Measurements from ENCODE around the gene DLEC1. TPM values are rescaled to one million over a fixed set of nuclear protein-coding genes. Genes with fewer than 3 reads are reported as not detected.
A peak's percentile ranks its signal among the peaks of the same experiment; 100 is the strongest.

The DLEC1 gene
- 0.28 TPM for polyA plus RNA-seq

GRCh38 chr3:38039101-38039898 lies at the start of gene DLEC1:
DLEC1 (plus strand) TSS chr3:38039208; CDS start chr3:38039226, 18 bp downstream.
- no peaks in the 10 kb centered on the region for H3K9me3 Mint-ChIP-seq
- H3K27ac Mint-ChIP-seq: peak within 1 kb of the TSS; percentile 83 to 94 (median 93)
- no peaks in the 10 kb centered on the region for H3K36me3 Mint-ChIP-seq
- H3K4me1 Mint-ChIP-seq: peaks cover 16 to 21% (median 18%) of the 10 kb centered on the region in 3 donors
- peak within 1 kb of the TSS; percentile 87 to 94 (median 90) for H3K4me3 Mint-ChIP-seq
- peaks cover 3% of the 10 kb centered on the region for H3K27me3 Mint-ChIP-seq

GRCh38 chr3:37989821-37990480 lies 49.1 kb upstream of the DLEC1 start:
- Mint-ChIP-seq H3K27me3 (peaks cover 2% of the 10 kb centered on the region), H3K36me3 (no peaks in the 10 kb centered on the region), H3K9me3 (no peaks in the 10 kb centered on the region), H3K4me3 (peak overlapping the region in 2 of 4 donors; percentile 5 to 19), H3K27ac (peak overlapping the region in 1 of 3 donors; percentile 63), H3K4me1 (peaks cover 11 to 17% (median 14%) of the 10 kb centered on the region in 3 donors)

- H3K27me3 Mint-ChIP-seq: peaks cover 2% of the 10 kb centered on the region
- H3K4me3 Mint-ChIP-seq: peak within 1 kb of the TSS in 3 of 4 donors; percentile 5 to 55 (median 51)
- H3K4me1 Mint-ChIP-seq: peaks cover 16 to 23% (median 16%) of the 10 kb centered on the region in 3 donors
- H3K9me3 Mint-ChIP-seq: no peaks in the 10 kb centered on the region
- H3K36me3 Mint-ChIP-seq: no peaks in the 10 kb centered on the region
- peak within 1 kb of the TSS in 1 of 3 donors; percentile 63 for H3K27ac Mint-ChIP-seq
Measured at GRCh38 chr3:37990527-37990926, 48.5 kb upstream of the DLEC1 start, which contains the start of gene VILL. VILL (plus strand) TSS chr3:37990786; CDS start chr3:37993673, 2,887 bp downstream.

- H3K9me3 Mint-ChIP-seq: no peaks in the 10 kb centered on the region
- no peaks in the 10 kb centered on the region for H3K36me3 Mint-ChIP-seq
- H3K27ac Mint-ChIP-seq: no peak overlapping the region
- no peaks in the 10 kb centered on the region for H3K27me3 Mint-ChIP-seq
- H3K4me3 Mint-ChIP-seq: no peak overlapping the region
- peaks cover 16 to 24% (median 20%) of the 10 kb centered on the region in 3 donors for H3K4me1 Mint-ChIP-seq
Measured at GRCh38 chr3:37991109-37991508, 47.9 kb upstream of the DLEC1 start.

DNA sequence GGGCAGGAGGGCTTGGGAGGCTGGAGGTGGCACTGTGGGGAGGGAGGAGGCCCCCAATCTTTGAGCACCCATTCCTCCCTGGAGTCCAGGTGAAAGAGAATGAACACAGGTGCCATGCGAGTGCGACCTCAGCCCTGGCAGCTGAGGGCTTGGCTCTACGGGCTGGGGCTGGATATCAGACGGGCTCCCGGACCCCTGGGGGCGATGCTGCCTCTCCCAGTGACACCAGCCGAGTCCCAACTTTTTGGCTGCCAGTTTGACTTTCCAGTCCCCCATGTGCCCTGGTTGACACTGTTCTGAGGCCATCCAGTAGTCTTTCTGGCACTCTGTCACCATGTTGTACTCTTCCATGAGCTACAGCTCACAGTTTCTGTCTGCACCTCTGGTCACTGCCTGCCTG lies 47.2 kb upstream of the DLEC1 start:
- peak overlapping the region in 2 of 4 donors; percentile 21 to 39 for H3K4me3 Mint-ChIP-seq
- no peak overlapping the region for H3K27ac Mint-ChIP-seq
- no peaks in the 10 kb centered on the region for H3K27me3 Mint-ChIP-seq
- peaks cover 3% of the 10 kb centered on the region for H3K36me3 Mint-ChIP-seq
- peaks cover 21 to 27% (median 26%) of the 10 kb centered on the region in 3 donors for H3K4me1 Mint-ChIP-seq
- no peaks in the 10 kb centered on the region for H3K9me3 Mint-ChIP-seq

- peaks cover 24 to 29% (median 29%) of the 10 kb centered on the region in 3 donors for H3K4me1 Mint-ChIP-seq
- peak overlapping the region in 1 of 3 donors; percentile 98 for H3K27ac Mint-ChIP-seq
- H3K27me3 Mint-ChIP-seq: no peaks in the 10 kb centered on the region
- peak overlapping the region; percentile 52 to 99 (median 95) for H3K4me3 Mint-ChIP-seq
- no peaks in the 10 kb centered on the region for H3K9me3 Mint-ChIP-seq
- H3K36me3 Mint-ChIP-seq: peaks cover 5% of the 10 kb centered on the region
Measured at GRCh38 chr3:37992271-37993066, 46.5 kb upstream of the DLEC1 start.

GRCh38 chr3:37993067-37993455 lies 45.9 kb upstream of the DLEC1 start:
- Mint-ChIP-seq H3K4me1 (peaks cover 24 to 31% (median 29%) of the 10 kb centered on the region in 3 donors), H3K36me3 (peaks cover 5% of the 10 kb centered on the region), H3K27ac (peak overlapping the region in 2 of 3 donors; percentile 46 to 98), H3K4me3 (peak overlapping the region; percentile 95 to 99 (median 96)), H3K27me3 (no peaks in the 10 kb centered on the region), H3K9me3 (no peaks in the 10 kb centered on the region)

- Mint-ChIP-seq H3K27me3 (no peaks in the 10 kb centered on the region), H3K9me3 (no peaks in the 10 kb centered on the region), H3K4me1 (peaks cover 24 to 35% (median 30%) of the 10 kb centered on the region in 3 donors), H3K27ac (peak overlapping the region; percentile 46 to 98 (median 85)), H3K36me3 (peaks cover 5% of the 10 kb centered on the region), H3K4me3 (peak overlapping the region; percentile 95 to 99 (median 96))
Measured at GRCh38 chr3:37993460-37993819, 45.6 kb upstream of the DLEC1 start.

GRCh38 chr3:37993820-37994638 lies 45.0 kb upstream of the DLEC1 start:
- peaks cover 24 to 39% (median 31%) of the 10 kb centered on the region in 3 donors for H3K4me1 Mint-ChIP-seq
- H3K36me3 Mint-ChIP-seq: peaks cover 5% of the 10 kb centered on the region
- H3K27ac Mint-ChIP-seq: peak overlapping the region; percentile 85 to 98 (median 93)
- no peaks in the 10 kb centered on the region for H3K9me3 Mint-ChIP-seq
- H3K27me3 Mint-ChIP-seq: no peaks in the 10 kb centered on the region
- peak overlapping the region; percentile 95 to 99 (median 96) for H3K4me3 Mint-ChIP-seq

GRCh38 chr3:37994639-37994972 lies 44.4 kb upstream of the DLEC1 start:
- Mint-ChIP-seq H3K9me3 (no peaks in the 10 kb centered on the region), H3K4me3 (peak overlapping the region; percentile 95 to 99 (median 96)), H3K36me3 (peaks cover 5% of the 10 kb centered on the region), H3K27ac (peak overlapping the region in 2 of 3 donors; percentile 85 to 98), H3K4me1 (peaks cover 24 to 44% (median 35%) of the 10 kb centered on the region in 3 donors), H3K27me3 (no peaks in the 10 kb centered on the region)

GRCh38 chr3:37995652-37996641 lies 43.1 kb upstream of the DLEC1 start:
- no peaks in the 10 kb centered on the region for H3K9me3 Mint-ChIP-seq

GRCh38 chr3:37996785-37997301 lies 42.2 kb upstream of the DLEC1 start:
- Mint-ChIP-seq H3K9me3 (no peaks in the 10 kb centered on the region), H3K27ac (peak overlapping the region; percentile 13 to 85 (median 79)), H3K4me3 (peak overlapping the region in 3 of 4 donors; percentile 1 to 82 (median 77)), H3K27me3 (no peaks in the 10 kb centered on the region), H3K36me3 (peaks cover 5% of the 10 kb centered on the region), H3K4me1 (peaks cover 24 to 45% (median 36%) of the 10 kb centered on the region in 3 donors)

More at GRCh38 chr3:37995652-37996641, 43.1 kb upstream of the DLEC1 start:
- Mint-ChIP-seq H3K4me3 (peak overlapping the region in 3 of 4 donors; percentile 95 to 99 (median 98)), H3K36me3 (peaks cover 5% of the 10 kb centered on the region), H3K4me1 (peaks cover 24 to 45% (median 36%) of the 10 kb centered on the region in 3 donors), H3K27ac (peak overlapping the region; percentile 13 to 85 (median 79)), H3K27me3 (no peaks in the 10 kb centered on the region)

DNA sequence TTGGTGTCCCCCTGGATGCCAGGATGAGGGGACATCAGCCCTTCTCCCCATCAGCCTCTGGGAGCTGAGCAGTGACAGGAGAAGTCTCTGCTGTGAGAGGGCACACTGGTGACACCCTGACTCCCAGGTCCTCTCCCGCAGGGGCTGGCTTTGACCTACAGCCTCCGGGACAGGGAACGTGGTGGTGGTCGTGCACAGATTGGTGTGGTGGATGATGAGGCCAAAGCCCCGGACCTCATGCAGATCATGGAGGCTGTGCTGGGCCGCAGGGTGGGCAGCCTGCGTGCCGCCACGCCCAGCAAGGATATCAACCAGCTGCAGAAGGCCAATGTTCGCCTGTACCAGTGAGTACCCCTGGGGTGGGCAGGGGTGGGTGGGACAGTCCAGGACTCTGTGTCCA lies 41.7 kb upstream of the DLEC1 start:
- H3K4me3 Mint-ChIP-seq: no peak overlapping the region
- peaks cover 24 to 45% (median 36%) of the 10 kb centered on the region in 3 donors for H3K4me1 Mint-ChIP-seq
- H3K27me3 Mint-ChIP-seq: no peaks in the 10 kb centered on the region
- H3K9me3 Mint-ChIP-seq: no peaks in the 10 kb centered on the region
- peak overlapping the region in 2 of 3 donors; percentile 79 to 85 for H3K27ac Mint-ChIP-seq
- peaks cover 5% of the 10 kb centered on the region for H3K36me3 Mint-ChIP-seq
